Measurements from ENCODE around the gene PLEKHG4B.

DNA sequence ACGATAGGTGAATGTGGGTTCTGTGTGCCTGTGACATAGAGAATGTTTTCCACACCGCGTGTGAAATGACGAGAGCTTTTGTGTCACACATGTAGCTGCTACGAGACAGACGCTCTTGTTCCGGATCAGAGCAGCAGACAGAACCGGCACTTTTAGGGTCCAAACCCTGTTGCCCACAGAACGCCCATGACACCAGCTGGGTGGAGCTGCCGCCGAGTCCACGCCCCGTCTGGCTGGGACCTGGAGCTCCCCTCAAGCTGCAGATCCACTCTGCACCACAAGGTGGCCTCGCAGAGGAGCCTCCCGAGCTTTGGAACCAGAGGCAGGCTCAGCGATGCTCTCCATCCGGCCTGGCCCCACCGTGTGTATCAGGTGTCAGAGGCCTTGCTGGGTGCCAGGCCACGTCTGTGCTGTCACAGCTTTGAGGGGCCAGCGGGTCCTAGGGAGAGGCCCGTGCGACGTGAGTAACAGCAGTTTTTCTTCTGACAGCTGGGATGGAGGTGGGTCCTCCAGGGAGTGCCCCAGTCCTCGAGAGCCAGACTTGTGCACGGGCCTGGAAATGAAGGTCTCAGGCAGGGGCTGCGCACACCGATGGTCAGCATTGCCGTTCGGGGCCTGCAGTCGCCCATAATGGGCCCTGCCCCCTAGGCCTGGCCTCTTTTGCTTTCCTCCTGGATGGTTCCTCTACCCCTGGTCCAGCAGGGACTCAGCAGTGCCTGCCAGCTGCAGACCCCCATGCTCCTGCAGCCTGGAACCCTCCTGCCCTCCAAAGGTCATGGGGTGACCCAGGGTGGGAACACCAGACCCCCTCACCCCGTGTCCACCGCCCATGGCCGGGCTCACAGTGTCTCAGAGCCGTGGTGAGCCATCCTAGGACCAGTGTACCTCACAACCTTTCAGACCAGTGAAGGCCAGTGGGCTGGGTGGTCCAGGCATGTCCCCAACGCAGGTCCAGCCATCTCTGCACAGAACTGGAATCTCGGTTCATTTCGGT is 96.8 kb downstream of the PLEKHG4B start:
- TF ChIP-seq, protein P1, sequence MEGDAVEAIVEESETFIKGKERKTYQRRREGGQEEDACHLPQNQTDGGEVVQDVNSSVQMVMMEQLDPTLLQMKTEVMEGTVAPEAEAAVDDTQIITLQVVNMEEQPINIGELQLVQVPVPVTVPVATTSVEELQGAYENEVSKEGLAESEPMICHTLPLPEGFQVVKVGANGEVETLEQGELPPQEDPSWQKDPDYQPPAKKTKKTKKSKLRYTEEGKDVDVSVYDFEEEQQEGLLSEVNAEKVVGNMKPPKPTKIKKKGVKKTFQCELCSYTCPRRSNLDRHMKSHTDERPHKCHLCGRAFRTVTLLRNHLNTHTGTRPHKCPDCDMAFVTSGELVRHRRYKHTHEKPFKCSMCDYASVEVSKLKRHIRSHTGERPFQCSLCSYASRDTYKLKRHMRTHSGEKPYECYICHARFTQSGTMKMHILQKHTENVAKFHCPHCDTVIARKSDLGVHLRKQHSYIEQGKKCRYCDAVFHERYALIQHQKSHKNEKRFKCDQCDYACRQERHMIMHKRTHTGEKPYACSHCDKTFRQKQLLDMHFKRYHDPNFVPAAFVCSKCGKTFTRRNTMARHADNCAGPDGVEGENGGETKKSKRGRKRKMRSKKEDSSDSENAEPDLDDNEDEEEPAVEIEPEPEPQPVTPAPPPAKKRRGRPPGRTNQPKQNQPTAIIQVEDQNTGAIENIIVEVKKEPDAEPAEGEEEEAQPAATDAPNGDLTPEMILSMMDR (IDR thresholded peaks at IDR 0.05) = peak; percentile 84
- TF ChIP-seq GABPA (IDR thresholded peaks at IDR 0.05; ENCODE audit: low read depth) = no peak
- no peak for TF ChIP-seq TCF12 (IDR thresholded peaks at IDR 0.05)
- TF ChIP-seq, protein P2, sequence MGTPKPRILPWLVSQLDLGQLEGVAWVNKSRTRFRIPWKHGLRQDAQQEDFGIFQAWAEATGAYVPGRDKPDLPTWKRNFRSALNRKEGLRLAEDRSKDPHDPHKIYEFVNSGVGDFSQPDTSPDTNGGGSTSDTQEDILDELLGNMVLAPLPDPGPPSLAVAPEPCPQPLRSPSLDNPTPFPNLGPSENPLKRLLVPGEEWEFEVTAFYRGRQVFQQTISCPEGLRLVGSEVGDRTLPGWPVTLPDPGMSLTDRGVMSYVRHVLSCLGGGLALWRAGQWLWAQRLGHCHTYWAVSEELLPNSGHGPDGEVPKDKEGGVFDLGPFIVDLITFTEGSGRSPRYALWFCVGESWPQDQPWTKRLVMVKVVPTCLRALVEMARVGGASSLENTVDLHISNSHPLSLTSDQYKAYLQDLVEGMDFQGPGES (IDR thresholded peaks at IDR 0.05; ENCODE audit: low read depth, low read length) = no peak
- no peak for TF ChIP-seq EP300 (IDR thresholded peaks at IDR 0.05; ENCODE audit: borderline replicate concordance in 1 of 2, low read depth in 1 of 2, low read length in 1 of 2)
- no peak for TF ChIP-seq NFIC (IDR thresholded peaks at IDR 0.05; ENCODE audit: borderline replicate concordance)
- no peak for TF ChIP-seq RFX5 (IDR thresholded peaks at IDR 0.05; ENCODE audit: low read length)
- no peak for TF ChIP-seq TEAD4 (IDR thresholded peaks at IDR 0.05; ENCODE audit: borderline replicate concordance, insufficient read depth)
- TF ChIP-seq, protein P3, sequence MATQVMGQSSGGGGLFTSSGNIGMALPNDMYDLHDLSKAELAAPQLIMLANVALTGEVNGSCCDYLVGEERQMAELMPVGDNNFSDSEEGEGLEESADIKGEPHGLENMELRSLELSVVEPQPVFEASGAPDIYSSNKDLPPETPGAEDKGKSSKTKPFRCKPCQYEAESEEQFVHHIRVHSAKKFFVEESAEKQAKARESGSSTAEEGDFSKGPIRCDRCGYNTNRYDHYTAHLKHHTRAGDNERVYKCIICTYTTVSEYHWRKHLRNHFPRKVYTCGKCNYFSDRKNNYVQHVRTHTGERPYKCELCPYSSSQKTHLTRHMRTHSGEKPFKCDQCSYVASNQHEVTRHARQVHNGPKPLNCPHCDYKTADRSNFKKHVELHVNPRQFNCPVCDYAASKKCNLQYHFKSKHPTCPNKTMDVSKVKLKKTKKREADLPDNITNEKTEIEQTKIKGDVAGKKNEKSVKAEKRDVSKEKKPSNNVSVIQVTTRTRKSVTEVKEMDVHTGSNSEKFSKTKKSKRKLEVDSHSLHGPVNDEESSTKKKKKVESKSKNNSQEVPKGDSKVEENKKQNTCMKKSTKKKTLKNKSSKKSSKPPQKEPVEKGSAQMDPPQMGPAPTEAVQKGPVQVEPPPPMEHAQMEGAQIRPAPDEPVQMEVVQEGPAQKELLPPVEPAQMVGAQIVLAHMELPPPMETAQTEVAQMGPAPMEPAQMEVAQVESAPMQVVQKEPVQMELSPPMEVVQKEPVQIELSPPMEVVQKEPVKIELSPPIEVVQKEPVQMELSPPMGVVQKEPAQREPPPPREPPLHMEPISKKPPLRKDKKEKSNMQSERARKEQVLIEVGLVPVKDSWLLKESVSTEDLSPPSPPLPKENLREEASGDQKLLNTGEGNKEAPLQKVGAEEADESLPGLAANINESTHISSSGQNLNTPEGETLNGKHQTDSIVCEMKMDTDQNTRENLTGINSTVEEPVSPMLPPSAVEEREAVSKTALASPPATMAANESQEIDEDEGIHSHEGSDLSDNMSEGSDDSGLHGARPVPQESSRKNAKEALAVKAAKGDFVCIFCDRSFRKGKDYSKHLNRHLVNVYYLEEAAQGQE (IDR thresholded peaks at IDR 0.05; ENCODE audit: low read depth, low read length) = no peak
- TF ChIP-seq POLR2AphosphoS5 (IDR thresholded peaks at IDR 0.05; ENCODE audit: low read depth, low read length) = no peak
- TF ChIP-seq MXI1 (IDR thresholded peaks at IDR 0.05; ENCODE audit: low read depth, low read length) = no peak; the same call in 1 of the 2 replicates

All from SK-N-SH (cell line).